GM21367 (cell line): Measurements from ENCODE around the gene FAM110A.
A peak's percentile ranks its signal among the peaks of the same experiment; 100 is the strongest.
"Not testable (repeated sequence)": the region's sequence is repeated elsewhere in the genome, so short reads cannot be mapped to it uniquely, and the experiment has no call there.

Experiments
- ATAC-seq: cut with Tn5 transposase; IDR thresholded peaks from one replicate; pipeline ENCODE4 v1.9.1; 2021; ENCODE audit not compliant: unreplicated experiment

The FAM110A gene

GRCh38 chr20:841568-842546 is 8.3 kb downstream of the FAM110A start:
- ATAC-seq, result no peak

GRCh38 chr20:842547-842940 is 9.0 kb downstream of the FAM110A start:
- ATAC-seq, result no peak

- ATAC-seq, result no peak
Observed at GRCh38 chr20:843912-844311, 10.4 kb downstream of the FAM110A start.

- ATAC-seq, result peak; percentile 93
Observed at GRCh38 chr20:844473-845225, 11.1 kb downstream of the FAM110A start.

GRCh38 chr20:845226-845868 is 11.8 kb downstream of the FAM110A start:
- ATAC-seq, result no peak

- no peak for ATAC-seq
Observed at GRCh38 chr20:845941-846893, 12.7 kb downstream of the FAM110A start.

- ATAC-seq, result no peak
Observed at GRCh38 chr20:846894-847278, 13.4 kb downstream of the FAM110A start.

- ATAC-seq, result no peak
Observed at GRCh38 chr20:848193-848592, 14.7 kb downstream of the FAM110A start.

GRCh38 chr20:848731-849130 is 15.2 kb downstream of the FAM110A start:
- not testable (repeated sequence) for ATAC-seq

GRCh38 chr20:853406-853996 is 20.0 kb downstream of the FAM110A start:
- no peak for ATAC-seq

GRCh38 chr20:854601-855000 is 21.1 kb downstream of the FAM110A start:
- ATAC-seq, result no peak

GRCh38 chr20:855466-856360 is 22.2 kb downstream of the FAM110A start:
- no peak for ATAC-seq

GRCh38 chr20:856361-856775 is 22.9 kb downstream of the FAM110A start:
- ATAC-seq, result no peak

- no peak for ATAC-seq
Observed at GRCh38 chr20:858011-858410, 24.5 kb downstream of the FAM110A start.

GRCh38 chr20:859751-860231 is 26.3 kb downstream of the FAM110A start:
- ATAC-seq, result no peak

GRCh38 chr20:860891-861290 is 27.4 kb downstream of the FAM110A start:
- ATAC-seq, result no peak

- ATAC-seq, result no peak
Observed at GRCh38 chr20:865440-865839, 31.9 kb downstream of the FAM110A start.

GRCh38 chr20:868279-868678 is 34.8 kb downstream of the FAM110A start:
- no peak for ATAC-seq

GRCh38 chr20:869606-870005 is 36.1 kb downstream of the FAM110A start:
- no peak for ATAC-seq
